ENCODE data around the gene AIG1.
"Not testable (repeated sequence)": the region's sequence is repeated elsewhere in the genome, so short reads cannot be mapped to it uniquely, and the experiment has no call there.

The AIG1 gene

GRCh38 chr6:143060806-143061596 lies at the start of gene AIG1:
AIG1 (plus strand) TSS chr6:143060889; CDS start chr6:143060926, 37 bp downstream.
- TF ChIP-seq CTCF (IDR thresholded peaks at IDR 0.05; ENCODE audit: low read depth, low read length, missing control alignments): no peak
- Histone ChIP-seq H3K27ac (peak within 1 kb of the TSS; percentile 89), H3K4me3 (ENCODE audit: low read depth, low read length) (peak within 1 kb of the TSS; percentile 75), H3K27me3 (replicated peaks) (no peaks in the 10 kb centered on the region), H3K36me3 (replicated peaks) (no peaks in the 10 kb centered on the region)
- DNase-seq: peak; percentile 33
- in situ Hi-C loops (cut with HindIII; ENCODE audit: low pct_ligation_motif_present, low sequenced_read_pairs): no loop called here

- Histone ChIP-seq H3K36me3 (replicated peaks) (no peaks in the 10 kb centered on the region), H3K27me3 (replicated peaks) (no peaks in the 10 kb centered on the region), H3K4me3 (ENCODE audit: low read depth, low read length) (no peak overlapping the region), H3K27ac (no peak overlapping the region)
- TF ChIP-seq CTCF (IDR thresholded peaks at IDR 0.05; ENCODE audit: low read depth, low read length, missing control alignments): no peak
- in situ Hi-C loops (cut with HindIII; ENCODE audit: low pct_ligation_motif_present, low sequenced_read_pairs): no loop called here
- DNase-seq: no peak
These were observed 45.9 kb upstream of the AIG1 start for GRCh38 chr6:143014764-143015163.

- Histone ChIP-seq H3K27ac (no peak overlapping the region), H3K36me3 (replicated peaks) (no peaks in the 10 kb centered on the region), H3K27me3 (replicated peaks) (no peaks in the 10 kb centered on the region), H3K4me3 (ENCODE audit: low read depth, low read length) (no peak overlapping the region)
- in situ Hi-C loops (cut with HindIII; ENCODE audit: low pct_ligation_motif_present, low sequenced_read_pairs): no loop called here
- no peak for DNase-seq
- no peak for TF ChIP-seq CTCF (IDR thresholded peaks at IDR 0.05; ENCODE audit: low read depth, low read length, missing control alignments)
These were observed 45.4 kb upstream of the AIG1 start for GRCh38 chr6:143015300-143015706.

GRCh38 chr6:143018955-143019354 lies 41.7 kb upstream of the AIG1 start:
- in situ Hi-C loops (cut with HindIII; ENCODE audit: low pct_ligation_motif_present, low sequenced_read_pairs): no loop called here
- Histone ChIP-seq H3K4me3 (ENCODE audit: low read depth, low read length) (no peak overlapping the region), H3K27me3 (replicated peaks) (no peaks in the 10 kb centered on the region), H3K27ac (no peak overlapping the region), H3K36me3 (replicated peaks) (no peaks in the 10 kb centered on the region)
- DNase-seq: no peak
- no peak for TF ChIP-seq CTCF (IDR thresholded peaks at IDR 0.05; ENCODE audit: low read depth, low read length, missing control alignments)

GRCh38 chr6:143020862-143021261 lies 39.8 kb upstream of the AIG1 start:
- H3K36me3 ChIP-seq (replicated peaks); DNase-seq; H3K27me3 ChIP-seq (replicated peaks); H3K27ac ChIP-seq; in situ Hi-C loops (cut with HindIII; ENCODE audit: low pct_ligation_motif_present, low sequenced_read_pairs); H3K4me3 ChIP-seq (ENCODE audit: low read depth, low read length): not testable (repeated sequence)

GRCh38 chr6:143021543-143021942 lies 39.1 kb upstream of the AIG1 start:
- TF ChIP-seq CTCF (IDR thresholded peaks at IDR 0.05; ENCODE audit: low read depth, low read length, missing control alignments): no peak
- H3K27me3 ChIP-seq (replicated peaks): no peaks in the 10 kb centered on the region
- in situ Hi-C loops (cut with HindIII; ENCODE audit: low pct_ligation_motif_present, low sequenced_read_pairs): no loop called here
- H3K36me3 ChIP-seq (replicated peaks): no peaks in the 10 kb centered on the region
- H3K27ac ChIP-seq: no peak overlapping the region
- H3K4me3 ChIP-seq (ENCODE audit: low read depth, low read length): no peak overlapping the region
- DNase-seq: no peak

Data from brain microvascular endothelial cell (primary cell).